Mesenchymal stem cell (in vitro differentiated cells and primary cell): ENCODE measurements around the gene ELL2.

Source experiments
- DNase-seq: peaks from one replicate; pipeline ENCODE4 v3.0.0-alpha.2; 2013
- H2AFZ ChIP-seq: one replicate; pipeline ENCODE4 v1.6.1; 2013; ENCODE audit warnings: low read depth, mild to moderate bottlenecking, control low read depth, inconsistent platforms, low read length, moderate library complexity
- H2AK5ac ChIP-seq: 2 replicates; pipeline ENCODE4 v1.6.1; 2013; ENCODE audit warnings: low read length, moderate library complexity, mild to moderate bottlenecking, inconsistent platforms; ENCODE audit not compliant: severe bottlenecking
- H2BK120ac ChIP-seq: one replicate; pipeline ENCODE4 v1.6.1; 2013; ENCODE audit warnings: low read depth, mild to moderate bottlenecking, inconsistent platforms, low read length, moderate library complexity
- H2BK12ac ChIP-seq, 2 experiments: one replicate each; pipeline ENCODE4 v1.6.1; 2013; ENCODE audit warnings: inconsistent platforms in 2 of 2, low read length in 2 of 2, mild to moderate bottlenecking in 2 of 2, moderate library complexity in 2 of 2, control low read depth in 1 of 2
- H2BK15ac ChIP-seq: one replicate; pipeline ENCODE4 v1.6.1; 2013; ENCODE audit warnings: mild to moderate bottlenecking, low read depth, inconsistent platforms; ENCODE audit not compliant: poor library complexity, severe bottlenecking
- H2BK5ac ChIP-seq: 2 replicates; pipeline ENCODE4 v1.6.1; 2013; ENCODE audit warnings: low read depth, mild to moderate bottlenecking, low read length, control low read depth, inconsistent platforms; ENCODE audit not compliant: poor library complexity, severe bottlenecking
- H3K14ac ChIP-seq, 2 experiments: one replicate each; pipeline ENCODE4 v1.6.1; 2013; ENCODE audit warnings: inconsistent platforms in 2 of 2, low read length in 2 of 2, control low read depth in 1 of 2, mild to moderate bottlenecking in 1 of 2, moderate library complexity in 1 of 2
- H3K18ac ChIP-seq, 2 experiments: one replicate each; pipeline ENCODE4 v1.6.1; 2013; ENCODE audit warnings: inconsistent platforms in 2 of 2, low read length in 2 of 2, control low read depth in 1 of 2, low read depth in 1 of 2, mild to moderate bottlenecking in 1 of 2
- H3K23ac ChIP-seq, 2 experiments: one replicate each; pipeline ENCODE4 v1.6.1; 2013; ENCODE audit warnings: inconsistent platforms in 2 of 2, low read length in 2 of 2, mild to moderate bottlenecking in 2 of 2, moderate library complexity in 2 of 2, control low read depth in 1 of 2
- H3K27ac ChIP-seq: 2 replicates; pipeline ENCODE4 v1.5.1; 2013; ENCODE audit warnings: mild to moderate bottlenecking, moderate library complexity, low read length, control low read depth, inconsistent platforms; ENCODE audit not compliant: poor library complexity, severe bottlenecking
- H3K27me3 ChIP-seq, 2 experiments: 2 replicates each; pipeline versions ENCODE4 v1.6.1 to v1.7.0; 2013; ENCODE audit warnings: low read length in 2 of 2, mild to moderate bottlenecking in 2 of 2, moderate library complexity in 2 of 2, control low read depth in 1 of 2, inconsistent platforms in 1 of 2; ENCODE audit not compliant: control insufficient read depth in 1 of 2, insufficient read depth in 1 of 2
- H3K36me3 ChIP-seq, 2 experiments: 2 replicates each; pipeline versions ENCODE4 v1.6.1 to v1.7.0; 2013; ENCODE audit warnings: low read length in 2 of 2, control low read depth in 1 of 2, inconsistent platforms in 1 of 2, low read depth in 1 of 2, mild to moderate bottlenecking in 1 of 2; ENCODE audit not compliant: insufficient read depth in 2 of 2, control insufficient read depth in 1 of 2
- H3K4ac ChIP-seq, 2 experiments: one replicate each; pipeline ENCODE4 v1.6.1; 2013; ENCODE audit warnings: inconsistent platforms in 2 of 2, low read length in 2 of 2, mild to moderate bottlenecking in 2 of 2, moderate library complexity in 2 of 2, control low read depth in 1 of 2, low read depth in 1 of 2
- H3K4me1 ChIP-seq: 2 replicates; pipeline ENCODE4 v1.6.1; 2013; ENCODE audit warnings: low read depth, low read length, control low read depth; ENCODE audit not compliant: control insufficient read depth, insufficient read depth
- H3K4me2 ChIP-seq: 2 replicates; pipeline ENCODE4 v1.6.1; 2013; ENCODE audit warnings: low read length, mild to moderate bottlenecking, inconsistent platforms; ENCODE audit not compliant: poor library complexity, severe bottlenecking
- H3K4me3 ChIP-seq, 2 experiments: 2 replicates each; pipeline versions ENCODE4 v1.5.1 to v1.7.0; 2013; ENCODE audit warnings: low read length in 2 of 2, mild to moderate bottlenecking in 2 of 2, control low read depth in 1 of 2, low read depth in 1 of 2; ENCODE audit not compliant: insufficient read depth in 1 of 2
- H3K79me1 ChIP-seq: replicated peaks from 2 replicates; pipeline ENCODE4 v1.6.1; 2013; ENCODE audit warnings: mild to moderate bottlenecking, control low read depth, low read length, inconsistent platforms; ENCODE audit not compliant: poor library complexity, severe bottlenecking
- H3K9ac ChIP-seq: 2 replicates; pipeline ENCODE4 v1.7.0; 2013; ENCODE audit warnings: mild to moderate bottlenecking, low read length, moderate library complexity
- H3K9me3 ChIP-seq: 2 replicates; pipeline ENCODE4 v1.7.0; 2013; ENCODE audit warnings: mild to moderate bottlenecking, low read length; ENCODE audit not compliant: control insufficient read depth
- H4K8ac ChIP-seq: one replicate; pipeline ENCODE4 v1.6.1; 2013; ENCODE audit warnings: inconsistent platforms, mild to moderate bottlenecking, low read length, moderate library complexity
- H4K91ac ChIP-seq: one replicate; pipeline ENCODE4 v1.6.1; 2013; ENCODE audit warnings: mild to moderate bottlenecking, low read length, inconsistent platforms
- WGBS: methylation state at CpG from one replicate; pipeline ENCODE4 v1.1.7; 2013; ENCODE audit warnings: mixed read lengths; 5-methylcytosine and 5-hydroxymethylcytosine counted together

ELL2 gene

GRCh38 chr5:95886340-95887044, 75.2 kb downstream of the ELL2 start:
- Histone ChIP-seq H3K18ac (no peak overlapping the region), H4K8ac (no peak overlapping the region), H2AK5ac (no peak overlapping the region), H2BK120ac (no peak overlapping the region), H3K79me1 (no peaks in the 10 kb centered on the region), H3K23ac (no peak overlapping the region), H3K9me3 (no peaks in the 10 kb centered on the region), H3K4me3 (no peak overlapping the region), H3K36me3 (peaks cover 4 to 74% of the 10 kb centered on the region in 2 experiments), H3K14ac (no peak overlapping the region), H3K4me2 (no peak overlapping the region), H2BK15ac (no peak overlapping the region), H2BK12ac (no peak overlapping the region), H2AFZ (no peak overlapping the region), H3K27ac (no peak overlapping the region), H3K4me1 (no peaks in the 10 kb centered on the region), H3K9ac (no peak overlapping the region), H3K27me3 (no peaks in the 10 kb centered on the region), H3K4ac (no peak overlapping the region), H2BK5ac (no peak overlapping the region), H4K91ac (no peak overlapping the region)
- 100% methylated on average over 1 of the region's 1 CpG for WGBS
- no peak for DNase-seq

GRCh38 chr5:95884511-95884910, 77.1 kb downstream of the ELL2 start:
- H3K23ac ChIP-seq, result no peak overlapping the region
- no peak overlapping the region for H3K27ac ChIP-seq
- H3K79me1 ChIP-seq, result no peaks in the 10 kb centered on the region
- H2BK5ac ChIP-seq, result no peak overlapping the region
- no peak overlapping the region for H3K4me2 ChIP-seq
- H3K18ac ChIP-seq, result no peak overlapping the region
- no peaks in the 10 kb centered on the region for H3K4me1 ChIP-seq
- no peaks in the 10 kb centered on the region for H3K27me3 ChIP-seq
- H4K91ac ChIP-seq, result no peak overlapping the region
- no peak overlapping the region for H2BK120ac ChIP-seq
- no peak overlapping the region for H2AFZ ChIP-seq
- H2BK12ac ChIP-seq, result no peak overlapping the region
- H3K9ac ChIP-seq, result no peak overlapping the region
- no peak overlapping the region for H2BK15ac ChIP-seq
- H2AK5ac ChIP-seq, result no peak overlapping the region
- no peak overlapping the region for H3K4me3 ChIP-seq
- H3K36me3 ChIP-seq, result peaks cover 0 to 54% of the 10 kb centered on the region in 2 experiments
- no peak for DNase-seq
- H4K8ac ChIP-seq, result no peak overlapping the region
- no peak overlapping the region for H3K14ac ChIP-seq
- WGBS, result no CpG with 5 or more reads among the region's 1 CpG
- H3K9me3 ChIP-seq, result no peaks in the 10 kb centered on the region
- H3K4ac ChIP-seq, result no peak overlapping the region

DNA sequence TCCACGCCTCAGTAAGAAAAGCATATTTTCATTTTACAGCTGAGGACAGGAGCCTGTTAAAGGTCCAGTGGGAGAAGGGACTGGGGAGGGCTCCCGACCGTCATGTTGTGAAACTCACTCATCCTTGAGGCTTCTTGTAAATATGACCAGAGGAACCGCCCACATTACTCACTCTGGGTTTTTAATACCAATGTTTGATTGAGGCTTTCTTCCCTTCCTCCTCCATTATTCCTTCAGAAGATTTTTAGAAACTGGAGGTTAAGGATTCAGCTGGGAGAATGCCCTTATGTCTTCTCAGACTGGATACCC, 77.7 kb downstream of the ELL2 start:
- 84% methylated on average over 3 of the region's 4 CpGs for WGBS
- no peaks in the 10 kb centered on the region for H3K27me3 ChIP-seq
- H3K4me1 ChIP-seq, result no peaks in the 10 kb centered on the region

GRCh38 chr5:95883185-95884016, 78.2 kb downstream of the ELL2 start:
- Histone ChIP-seq H3K4me2 (no peak overlapping the region), H3K79me1 (no peaks in the 10 kb centered on the region), H3K4ac (no peak overlapping the region), H3K9me3 (no peaks in the 10 kb centered on the region), H2AFZ (no peak overlapping the region), H4K91ac (no peak overlapping the region), H3K9ac (peak overlapping the region; percentile 25), H4K8ac (no peak overlapping the region), H3K23ac (no peak overlapping the region), H3K27me3 (no peaks in the 10 kb centered on the region), H3K4me1 (no peaks in the 10 kb centered on the region), H2BK120ac (no peak overlapping the region), H3K14ac (peak overlapping the region in 1 of 2 experiments; percentile 53), H2BK5ac (no peak overlapping the region), H2BK12ac (no peak overlapping the region), H3K18ac (no peak overlapping the region), H2AK5ac (no peak overlapping the region), H2BK15ac (no peak overlapping the region), H3K27ac (no peak overlapping the region), H3K36me3 (peaks cover 0 to 43% of the 10 kb centered on the region in 2 experiments), H3K4me3 (peak overlapping the region in 1 of 2 experiments; percentile 35)
- WGBS, result 91% methylated on average over 4 of the region's 4 CpGs
- no peak for DNase-seq

More for the DNA sequence above, 77.7 kb downstream of the ELL2 start:
- no peak overlapping the region for H3K4ac ChIP-seq
- no peaks in the 10 kb centered on the region for H3K79me1 ChIP-seq
- no peak overlapping the region for H3K18ac ChIP-seq
- H2BK120ac ChIP-seq, result no peak overlapping the region
- H3K4me3 ChIP-seq, result peak overlapping the region in 1 of 2 experiments; percentile 35
- no peak overlapping the region for H2BK12ac ChIP-seq
- H2BK5ac ChIP-seq, result no peak overlapping the region
- DNase-seq, result peak; percentile 74
- no peak overlapping the region for H3K14ac ChIP-seq
- no peak overlapping the region for H4K91ac ChIP-seq
- H2AFZ ChIP-seq, result no peak overlapping the region
- no peak overlapping the region for H2BK15ac ChIP-seq
- H2AK5ac ChIP-seq, result no peak overlapping the region
- no peak overlapping the region for H3K23ac ChIP-seq
- peaks cover 0 to 49% of the 10 kb centered on the region in 2 experiments for H3K36me3 ChIP-seq
- peak overlapping the region; percentile 25 for H3K9ac ChIP-seq
- H3K27ac ChIP-seq, result no peak overlapping the region
- no peak overlapping the region for H4K8ac ChIP-seq
- H3K9me3 ChIP-seq, result no peaks in the 10 kb centered on the region
- H3K4me2 ChIP-seq, result no peak overlapping the region
